ENCODE results near the gene FBLN1. TPM values are rescaled to one million over a fixed set of nuclear protein-coding genes. Genes with fewer than 3 reads are reported as not detected.

Gene FBLN1
- total RNA-seq, 5 donors from 2014 or later (not counting 1 experiment from before 2014, with no cell fraction given) = 0.96 to 1.5 (median 1.0) TPM; not detected in 2

DNA sequence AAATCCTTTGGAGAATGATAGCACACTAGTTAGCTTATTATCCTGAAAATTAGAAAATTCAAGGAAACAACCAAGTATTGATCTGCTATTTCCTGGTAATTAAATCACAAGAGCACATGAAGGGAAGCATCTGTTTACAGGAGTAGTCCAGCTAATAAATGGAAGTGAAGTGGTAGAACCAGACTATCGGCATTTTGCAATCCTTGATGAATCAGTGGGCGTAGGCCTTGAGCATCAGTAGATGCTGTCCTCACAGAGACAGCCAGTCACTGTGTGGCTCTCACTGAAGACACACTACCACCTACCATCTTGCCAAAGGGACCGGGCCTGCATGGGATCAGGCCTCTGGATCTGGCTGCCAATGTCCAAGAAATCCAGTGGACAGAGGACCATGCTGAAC, 69.8 kb downstream of the FBLN1 start:
- Mint-ChIP-seq H3K27ac (no peak overlapping the region), H3K4me1 (peaks cover 0 to 2% (median 0%) of the 10 kb centered on the region in 3 donors), H3K36me3 (peaks cover 4% of the 10 kb centered on the region), H3K27me3 (peaks cover 14% of the 10 kb centered on the region in 2 donors), H3K9me3 (peaks cover 5 to 12% (median 10%) of the 10 kb centered on the region in 3 donors), H3K4me3 (no peak overlapping the region)
- POLR2A ChIA-PET = no interaction called here
- WGBS (ENCODE audit: insufficient coverage) = 95% methylated on average over 2 of the region's 3 CpGs
- DNase-seq (no peak), ATAC-seq (replicated peaks in 1 of 4) (no peak)
- H3K27me3 ChIP-seq (replicated peaks in 1 of 2; ENCODE audit: control insufficient read depth in 2 of 2, extremely low read depth in 1 of 2, insufficient read depth in 2 of 2, low read length in 1 of 2) = peaks cover 0 to 22% of the 10 kb centered on the region in 2 experiments
- H3K36me3 ChIP-seq (ENCODE audit: control insufficient read depth in 2 of 2, extremely low read depth in 1 of 2, insufficient read depth in 1 of 2, low read length in 1 of 2) = no peaks in the 10 kb centered on the region
- H3K9me3 ChIP-seq = no peaks in the 10 kb centered on the region
- no peak overlapping the region for H3K4me3 ChIP-seq (ENCODE audit: control insufficient read depth in 1 of 2, extremely low read depth in 1 of 2, low read length in 1 of 2)
- no peak overlapping the region for H3K27ac ChIP-seq (ENCODE audit: low read length)
- CTCF ChIA-PET = no interaction called here
- H3K4me1 ChIP-seq (ENCODE audit: control insufficient read depth in 1 of 2, extremely low read depth in 1 of 2, insufficient read depth in 2 of 2, low read length in 2 of 2) = no peaks in the 10 kb centered on the region

DNA sequence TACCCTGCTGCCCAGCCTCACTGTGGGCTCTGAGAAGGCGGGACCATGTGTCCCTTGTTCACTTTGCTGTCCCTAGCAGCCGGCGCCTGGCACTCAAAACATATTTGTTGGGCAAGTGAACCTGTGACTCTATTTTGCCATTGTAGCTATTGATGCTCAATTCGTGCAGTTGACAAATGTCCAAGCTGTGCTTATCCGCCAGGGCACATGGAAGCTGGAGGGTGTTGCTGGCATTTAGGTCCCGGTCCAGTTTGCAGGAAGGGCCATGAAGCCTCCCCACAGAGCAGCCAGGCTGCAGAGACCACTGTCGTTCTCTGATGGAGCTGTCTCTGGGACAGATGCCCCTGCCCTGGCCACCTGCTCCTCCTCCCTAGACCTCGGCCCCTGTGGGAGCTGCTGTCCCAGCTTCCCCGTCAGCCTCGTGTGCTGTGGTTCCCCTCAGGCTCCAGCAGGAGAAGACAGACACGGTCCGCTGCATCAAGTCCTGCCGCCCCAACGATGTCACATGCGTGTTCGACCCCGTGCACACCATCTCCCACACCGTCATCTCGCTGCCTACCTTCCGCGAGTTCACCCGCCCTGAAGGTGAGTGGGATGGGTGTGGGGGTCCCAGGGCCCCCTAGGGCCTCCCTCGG, 71.5 kb downstream of the FBLN1 start:
- 81% methylated on average over 12 of the region's 23 CpGs for WGBS (ENCODE audit: insufficient coverage)
- peaks cover 11 to 16% of the 10 kb centered on the region in 2 donors for H3K27me3 Mint-ChIP-seq
- no peak for ATAC-seq (replicated peaks in 1 of 4)
- Histone ChIP-seq H3K27me3 (replicated peaks in 1 of 2; ENCODE audit: control insufficient read depth in 2 of 2, extremely low read depth in 1 of 2, insufficient read depth in 2 of 2, low read length in 1 of 2) (peaks cover 0 to 35% of the 10 kb centered on the region in 2 experiments), H3K9me3 (no peaks in the 10 kb centered on the region), H3K4me3 (ENCODE audit: control insufficient read depth in 1 of 2, extremely low read depth in 1 of 2, low read length in 1 of 2) (no peak overlapping the region), H3K27ac (ENCODE audit: low read length) (no peak overlapping the region), H3K36me3 (ENCODE audit: control insufficient read depth in 2 of 2, extremely low read depth in 1 of 2, insufficient read depth in 1 of 2, low read length in 1 of 2) (no peaks in the 10 kb centered on the region), H3K4me1 (ENCODE audit: control insufficient read depth in 1 of 2, extremely low read depth in 1 of 2, insufficient read depth in 2 of 2, low read length in 2 of 2) (peaks cover 0 to 6% of the 10 kb centered on the region in 2 experiments)
- ChIA-PET POLR2A (no interaction called here), CTCF (interaction anchor here in 1 of 2 donors (0.6 kb wide), 1 partner anchor 243 kb away, joined by 4 read pairs; no protein-coding TSS in a partner anchor)
- H3K9me3 Mint-ChIP-seq = peaks cover 5 to 12% (median 10%) of the 10 kb centered on the region in 3 donors
- no peak overlapping the region for H3K4me3 Mint-ChIP-seq
- no peak for DNase-seq
- peaks cover 4% of the 10 kb centered on the region for H3K36me3 Mint-ChIP-seq
- peaks cover 0 to 4% (median 2%) of the 10 kb centered on the region in 3 donors for H3K4me1 Mint-ChIP-seq
- no peak overlapping the region for H3K27ac Mint-ChIP-seq

DNA sequence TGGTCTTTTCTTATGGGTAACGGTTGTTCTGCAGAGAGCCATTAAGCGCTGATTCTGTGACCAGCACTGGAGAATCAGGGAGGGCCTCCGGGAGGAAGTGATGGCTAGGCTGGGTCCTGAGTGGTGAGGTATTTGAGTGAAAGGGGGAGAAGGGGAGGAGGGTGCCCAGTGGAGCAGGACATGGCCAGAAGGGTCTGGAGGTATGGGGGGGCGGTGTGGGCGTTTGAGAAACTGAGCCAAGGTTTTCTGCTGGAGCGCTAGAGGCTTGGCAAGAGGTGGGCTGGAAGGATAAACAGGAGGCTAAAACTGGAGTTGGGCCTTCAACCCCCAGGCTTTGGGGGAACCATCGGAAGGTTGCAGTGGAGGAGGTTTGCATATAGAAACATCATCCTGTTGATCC, 72.5 kb downstream of the FBLN1 start:
- Mint-ChIP-seq H3K9me3 (peaks cover 5 to 12% (median 10%) of the 10 kb centered on the region in 3 donors), H3K27ac (no peak overlapping the region), H3K4me3 (no peak overlapping the region), H3K4me1 (peaks cover 0 to 4% (median 2%) of the 10 kb centered on the region in 3 donors), H3K36me3 (peaks cover 4% of the 10 kb centered on the region), H3K27me3 (peaks cover 11 to 16% of the 10 kb centered on the region in 2 donors)
- Histone ChIP-seq H3K27me3 (replicated peaks in 1 of 2; ENCODE audit: control insufficient read depth in 2 of 2, extremely low read depth in 1 of 2, insufficient read depth in 2 of 2, low read length in 1 of 2) (peaks cover 0 to 36% of the 10 kb centered on the region in 2 experiments), H3K4me3 (ENCODE audit: control insufficient read depth in 1 of 2, extremely low read depth in 1 of 2, low read length in 1 of 2) (no peak overlapping the region), H3K36me3 (ENCODE audit: control insufficient read depth in 2 of 2, extremely low read depth in 1 of 2, insufficient read depth in 1 of 2, low read length in 1 of 2) (no peaks in the 10 kb centered on the region), H3K4me1 (ENCODE audit: control insufficient read depth in 1 of 2, extremely low read depth in 1 of 2, insufficient read depth in 2 of 2, low read length in 2 of 2) (peaks cover 0 to 6% of the 10 kb centered on the region in 2 experiments), H3K9me3 (no peaks in the 10 kb centered on the region), H3K27ac (ENCODE audit: low read length) (no peak overlapping the region)
- ChIA-PET POLR2A (no interaction called here), CTCF (interaction anchor here (0.7 kb wide), 2 partner anchors 10 to 571 kb away, joined by 3 to 9 read pairs; no protein-coding TSS in a partner anchor)
- no peak for ATAC-seq (replicated peaks in 1 of 4)
- 89% methylated on average over 7 of the region's 7 CpGs for WGBS (ENCODE audit: insufficient coverage)
- DNase-seq = no peak

- peaks cover 11 to 16% of the 10 kb centered on the region in 2 donors for H3K27me3 Mint-ChIP-seq
- no peak overlapping the region for H3K27ac Mint-ChIP-seq
- Histone ChIP-seq H3K27me3 (replicated peaks in 1 of 2; ENCODE audit: control insufficient read depth in 2 of 2, extremely low read depth in 1 of 2, insufficient read depth in 2 of 2, low read length in 1 of 2) (peaks cover 0 to 36% of the 10 kb centered on the region in 2 experiments), H3K9me3 (no peaks in the 10 kb centered on the region), H3K4me1 (ENCODE audit: control insufficient read depth in 1 of 2, extremely low read depth in 1 of 2, insufficient read depth in 2 of 2, low read length in 2 of 2) (peaks cover 0 to 6% of the 10 kb centered on the region in 2 experiments), H3K4me3 (ENCODE audit: control insufficient read depth in 1 of 2, extremely low read depth in 1 of 2, low read length in 1 of 2) (no peak overlapping the region), H3K36me3 (ENCODE audit: control insufficient read depth in 2 of 2, extremely low read depth in 1 of 2, insufficient read depth in 1 of 2, low read length in 1 of 2) (no peaks in the 10 kb centered on the region), H3K27ac (ENCODE audit: low read length) (no peak overlapping the region)
- H3K4me1 Mint-ChIP-seq = peaks cover 0 to 4% (median 2%) of the 10 kb centered on the region in 3 donors
- no peak overlapping the region for H3K4me3 Mint-ChIP-seq
- POLR2A ChIA-PET = no interaction called here
- CTCF ChIA-PET = no interaction called here
- WGBS (ENCODE audit: insufficient coverage) = 83% methylated on average over 9 of the region's 18 CpGs
- peaks cover 0 to 6% (median 6%) of the 10 kb centered on the region in 3 donors for H3K9me3 Mint-ChIP-seq
- DNase-seq (no peak), ATAC-seq (replicated peaks in 1 of 4) (no peak)
- H3K36me3 Mint-ChIP-seq = no peaks in the 10 kb centered on the region
Observed at GRCh38 chr22:45575607-45576272, 73.1 kb downstream of the FBLN1 start.

DNA sequence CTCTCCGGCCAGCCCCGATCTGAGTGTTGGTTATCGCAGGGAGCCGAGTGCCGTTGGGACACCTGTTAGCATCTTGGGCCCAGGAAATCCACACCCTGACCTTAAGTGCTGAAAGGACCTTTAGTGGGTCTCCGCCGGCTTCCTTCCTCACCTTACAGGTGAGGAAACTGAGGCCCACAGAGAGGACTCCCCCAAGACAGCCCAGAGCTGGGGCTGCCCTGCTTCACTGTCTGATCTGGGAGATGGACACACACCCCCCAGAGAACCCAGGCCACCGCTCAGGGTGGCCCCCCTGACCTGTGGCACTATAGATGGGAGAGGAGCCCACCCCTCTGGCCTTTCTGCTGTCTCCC, 73.6 kb downstream of the FBLN1 start:
- 93% methylated on average over 4 of the region's 8 CpGs for WGBS (ENCODE audit: insufficient coverage)
- Mint-ChIP-seq H3K4me3 (no peak overlapping the region), H3K36me3 (no peaks in the 10 kb centered on the region), H3K4me1 (peaks cover 0 to 4% (median 2%) of the 10 kb centered on the region in 3 donors), H3K9me3 (peaks cover 0 to 5% (median 4%) of the 10 kb centered on the region in 3 donors), H3K27me3 (peaks cover 11 to 16% of the 10 kb centered on the region in 2 donors), H3K27ac (no peak overlapping the region)
- DNase-seq (no peak), ATAC-seq (replicated peaks in 1 of 4) (no peak)
- Histone ChIP-seq H3K9me3 (no peaks in the 10 kb centered on the region), H3K4me3 (ENCODE audit: control insufficient read depth in 1 of 2, extremely low read depth in 1 of 2, low read length in 1 of 2) (no peak overlapping the region), H3K27ac (ENCODE audit: low read length) (no peak overlapping the region), H3K4me1 (ENCODE audit: control insufficient read depth in 1 of 2, extremely low read depth in 1 of 2, insufficient read depth in 2 of 2, low read length in 2 of 2) (peaks cover 0 to 6% of the 10 kb centered on the region in 2 experiments), H3K36me3 (ENCODE audit: control insufficient read depth in 2 of 2, extremely low read depth in 1 of 2, insufficient read depth in 1 of 2, low read length in 1 of 2) (no peaks in the 10 kb centered on the region), H3K27me3 (replicated peaks in 1 of 2; ENCODE audit: control insufficient read depth in 2 of 2, extremely low read depth in 1 of 2, insufficient read depth in 2 of 2, low read length in 1 of 2) (peaks cover 0 to 36% of the 10 kb centered on the region in 2 experiments)
- ChIA-PET POLR2A (no interaction called here), CTCF (no interaction called here)

GRCh38 chr22:45576730-45577464, 74.2 kb downstream of the FBLN1 start:
- H3K9me3 Mint-ChIP-seq = no peaks in the 10 kb centered on the region
- peaks cover 0 to 4% (median 2%) of the 10 kb centered on the region in 3 donors for H3K4me1 Mint-ChIP-seq

More at GRCh38 chr22:45576730-45577464, 74.2 kb downstream of the FBLN1 start:
- Histone ChIP-seq H3K27ac (ENCODE audit: low read length) (no peak overlapping the region), H3K4me1 (ENCODE audit: control insufficient read depth in 1 of 2, extremely low read depth in 1 of 2, insufficient read depth in 2 of 2, low read length in 2 of 2) (peaks cover 0 to 6% of the 10 kb centered on the region in 2 experiments), H3K27me3 (replicated peaks in 1 of 2; ENCODE audit: control insufficient read depth in 2 of 2, extremely low read depth in 1 of 2, insufficient read depth in 2 of 2, low read length in 1 of 2) (peaks cover 0 to 36% of the 10 kb centered on the region in 2 experiments), H3K36me3 (ENCODE audit: control insufficient read depth in 2 of 2, extremely low read depth in 1 of 2, insufficient read depth in 1 of 2, low read length in 1 of 2) (no peaks in the 10 kb centered on the region), H3K9me3 (no peaks in the 10 kb centered on the region), H3K4me3 (ENCODE audit: control insufficient read depth in 1 of 2, extremely low read depth in 1 of 2, low read length in 1 of 2) (no peak overlapping the region)
- ChIA-PET CTCF (interaction anchor here in 1 of 2 donors (1.2 kb wide), 1 partner anchor 102 kb away, joined by 3 read pairs; no protein-coding TSS in a partner anchor), POLR2A (no interaction called here)
- DNase-seq = no peak
- WGBS (ENCODE audit: insufficient coverage) = 85% methylated on average over 19 of the region's 19 CpGs
- ATAC-seq (replicated peaks in 1 of 4) = no peak
- H3K36me3 Mint-ChIP-seq = no peaks in the 10 kb centered on the region
- no peak overlapping the region for H3K27ac Mint-ChIP-seq
- H3K4me3 Mint-ChIP-seq = no peak overlapping the region
- peaks cover 11 to 16% of the 10 kb centered on the region in 2 donors for H3K27me3 Mint-ChIP-seq

All from T-cell (primary cell).